ENCODE results near the gene GCC1.

GCC1 gene

DNA sequence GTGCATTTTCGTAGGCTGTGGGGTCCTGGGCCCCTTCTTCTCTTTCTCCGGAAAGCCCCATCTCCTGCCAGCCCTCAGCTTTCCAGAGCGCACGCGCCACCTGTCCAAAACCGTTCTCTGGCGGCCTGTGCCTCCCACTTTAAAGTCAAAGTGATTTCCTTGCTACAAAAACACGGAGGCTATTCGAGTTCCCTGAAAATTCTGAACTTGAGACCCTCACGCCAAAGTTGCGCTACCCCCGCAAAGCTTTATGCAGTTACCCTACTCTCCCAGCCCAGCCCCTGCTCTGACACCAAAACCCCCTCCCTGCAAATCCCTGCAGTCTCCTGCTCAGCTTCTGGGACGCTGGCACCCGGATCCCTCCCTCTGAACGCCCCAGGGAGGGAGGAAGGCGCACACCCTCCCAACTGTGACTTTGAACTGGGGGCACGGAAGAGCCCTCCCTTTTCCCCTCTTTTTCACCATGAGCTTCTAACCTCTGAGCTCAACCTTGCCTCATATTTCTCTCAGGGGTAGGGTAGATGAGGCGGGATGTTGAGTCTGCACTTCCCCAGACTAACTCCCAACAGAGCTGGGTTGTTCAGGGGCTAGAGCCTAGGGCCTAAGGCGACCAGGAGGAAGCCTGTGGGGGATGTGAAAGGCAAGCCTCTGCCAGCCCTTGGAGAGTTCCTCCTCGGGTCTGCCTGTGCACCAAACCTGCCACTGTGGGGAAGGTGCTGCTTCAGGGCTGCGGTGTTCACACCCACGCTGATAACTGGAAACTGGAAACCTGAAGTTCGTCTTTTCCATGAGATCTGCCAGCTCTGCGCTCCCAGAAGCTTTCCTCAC is 35.2 kb upstream of the GCC1 start:
- Mint-ChIP-seq H3K9me3 (peaks cover 8% of the 10 kb centered on the region), H3K36me3 (ENCODE audit: low read depth) (no peaks in the 10 kb centered on the region), H3K27me3 (ENCODE audit: low read depth, poor library complexity) (peaks cover 91% of the 10 kb centered on the region), H3K4me3 (peak overlapping the region; percentile 77), H3K27ac (no peak overlapping the region), H3K4me1 (peaks cover 23% of the 10 kb centered on the region)
- TF ChIP-seq, protein P1, sequence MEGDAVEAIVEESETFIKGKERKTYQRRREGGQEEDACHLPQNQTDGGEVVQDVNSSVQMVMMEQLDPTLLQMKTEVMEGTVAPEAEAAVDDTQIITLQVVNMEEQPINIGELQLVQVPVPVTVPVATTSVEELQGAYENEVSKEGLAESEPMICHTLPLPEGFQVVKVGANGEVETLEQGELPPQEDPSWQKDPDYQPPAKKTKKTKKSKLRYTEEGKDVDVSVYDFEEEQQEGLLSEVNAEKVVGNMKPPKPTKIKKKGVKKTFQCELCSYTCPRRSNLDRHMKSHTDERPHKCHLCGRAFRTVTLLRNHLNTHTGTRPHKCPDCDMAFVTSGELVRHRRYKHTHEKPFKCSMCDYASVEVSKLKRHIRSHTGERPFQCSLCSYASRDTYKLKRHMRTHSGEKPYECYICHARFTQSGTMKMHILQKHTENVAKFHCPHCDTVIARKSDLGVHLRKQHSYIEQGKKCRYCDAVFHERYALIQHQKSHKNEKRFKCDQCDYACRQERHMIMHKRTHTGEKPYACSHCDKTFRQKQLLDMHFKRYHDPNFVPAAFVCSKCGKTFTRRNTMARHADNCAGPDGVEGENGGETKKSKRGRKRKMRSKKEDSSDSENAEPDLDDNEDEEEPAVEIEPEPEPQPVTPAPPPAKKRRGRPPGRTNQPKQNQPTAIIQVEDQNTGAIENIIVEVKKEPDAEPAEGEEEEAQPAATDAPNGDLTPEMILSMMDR (IDR thresholded peaks at IDR 0.05): no peak
- DNase-seq: peak; percentile 16

DNA sequence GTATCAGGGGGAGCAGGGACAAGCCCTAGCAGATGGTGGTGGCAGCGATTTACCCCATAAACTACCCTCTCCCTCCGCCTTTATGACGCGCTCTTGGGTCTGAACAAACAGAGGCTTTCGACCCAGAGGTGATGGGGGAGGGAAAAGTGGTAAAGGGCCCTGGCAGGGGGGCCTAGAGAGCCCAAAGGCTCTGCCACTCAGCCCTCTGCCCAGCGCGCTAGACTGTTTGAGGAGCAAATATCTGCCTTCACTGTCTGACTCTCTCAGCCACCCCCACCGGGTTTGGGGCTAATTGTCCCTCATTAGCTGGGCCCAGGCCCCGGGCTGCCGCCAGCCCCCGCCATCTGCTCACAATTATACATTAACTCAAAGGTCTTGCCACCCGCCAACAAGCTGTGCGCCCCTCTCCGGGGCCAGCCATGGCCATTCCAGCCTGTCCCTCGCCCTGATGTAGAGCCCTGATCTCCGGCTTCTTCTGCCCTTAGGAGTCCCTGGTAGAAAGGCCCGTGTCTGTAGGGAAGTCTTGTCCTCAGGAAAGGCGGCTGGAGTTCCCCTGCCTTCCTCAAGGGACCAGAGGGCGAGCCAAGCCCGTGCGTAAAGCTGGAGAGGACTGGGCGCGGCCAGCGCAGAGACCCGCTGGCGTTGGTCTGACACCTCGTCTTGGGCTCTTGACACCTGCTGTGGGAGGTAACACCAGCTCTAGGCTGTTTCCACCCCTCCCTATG is 34.4 kb upstream of the GCC1 start:
- Mint-ChIP-seq H3K4me3 (peak overlapping the region; percentile 77), H3K27ac (no peak overlapping the region), H3K27me3 (ENCODE audit: low read depth, poor library complexity) (peaks cover 92% of the 10 kb centered on the region), H3K4me1 (peaks cover 23% of the 10 kb centered on the region), H3K36me3 (ENCODE audit: low read depth) (no peaks in the 10 kb centered on the region), H3K9me3 (peaks cover 7% of the 10 kb centered on the region)
- TF ChIP-seq, protein P1 (IDR thresholded peaks at IDR 0.05): no peak
- DNase-seq: peak; percentile 14

DNA sequence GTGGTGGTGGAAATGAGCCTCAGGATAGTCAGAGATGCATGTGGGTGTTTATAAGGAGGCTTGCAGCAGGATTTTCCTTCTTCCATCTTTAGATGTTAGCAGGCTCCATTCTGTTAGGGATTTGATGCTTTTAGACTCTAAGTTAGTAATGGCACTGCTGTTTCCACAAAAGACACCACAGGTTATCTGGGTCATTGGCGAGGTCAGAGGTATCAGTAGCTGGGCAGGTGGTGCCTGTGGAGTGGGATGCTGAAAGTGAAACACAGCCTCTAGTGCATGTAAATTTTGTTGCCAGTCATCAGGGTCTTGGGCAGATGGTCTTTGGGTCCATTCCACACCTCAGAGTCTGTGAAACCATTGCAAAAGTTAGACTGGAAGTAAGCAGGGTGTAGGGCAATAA is 33.4 kb upstream of the GCC1 start:
- TF ChIP-seq, protein P1 (IDR thresholded peaks at IDR 0.05): no peak
- H3K27me3 Mint-ChIP-seq (ENCODE audit: low read depth, poor library complexity): peaks cover 95% of the 10 kb centered on the region

DNA sequence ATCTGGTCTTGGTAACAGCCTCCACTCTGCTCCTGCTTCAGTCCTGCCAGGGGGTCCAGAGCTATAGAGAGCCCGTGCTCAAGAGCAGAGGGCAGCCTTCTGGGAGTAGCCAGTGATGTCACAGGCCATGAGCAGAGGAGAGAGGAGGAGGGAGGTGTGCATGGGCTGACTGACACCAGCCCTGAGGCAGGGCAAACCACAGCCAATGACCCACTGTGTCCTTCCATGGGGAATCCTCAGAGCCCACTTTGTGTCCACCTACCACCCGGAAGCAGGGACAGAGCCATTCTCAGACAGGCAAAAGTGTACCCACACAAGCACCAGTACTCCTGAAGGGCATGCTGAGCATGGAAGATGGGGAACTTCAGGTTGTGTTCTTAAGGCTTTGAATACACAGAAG is 32.6 kb upstream of the GCC1 start, which contains the start of gene PAX4:
Gene PAX4 (minus strand): TSS at position 101 of the 400 bp plus-strand sequence. CDS start 2,214 bp downstream, outside the sequence.
- Mint-ChIP-seq H3K4me1 (peaks cover 23% of the 10 kb centered on the region), H3K9me3 (no peaks in the 10 kb centered on the region), H3K27me3 (ENCODE audit: low read depth, poor library complexity) (peaks cover 98% of the 10 kb centered on the region), H3K4me3 (no peak within 1 kb of the TSS), H3K27ac (no peak within 1 kb of the TSS), H3K36me3 (ENCODE audit: low read depth) (no peaks in the 10 kb centered on the region)
- DNase-seq: no peak
- TF ChIP-seq, protein P1 (IDR thresholded peaks at IDR 0.05): no peak

More for the DNA sequence above, 33.4 kb upstream of the GCC1 start:
- H3K4me1 Mint-ChIP-seq: peaks cover 23% of the 10 kb centered on the region
- no peak overlapping the region for H3K27ac Mint-ChIP-seq
- H3K4me3 Mint-ChIP-seq: no peak overlapping the region
- no peaks in the 10 kb centered on the region for H3K9me3 Mint-ChIP-seq
- DNase-seq: no peak
- no peaks in the 10 kb centered on the region for H3K36me3 Mint-ChIP-seq (ENCODE audit: low read depth)

DNA sequence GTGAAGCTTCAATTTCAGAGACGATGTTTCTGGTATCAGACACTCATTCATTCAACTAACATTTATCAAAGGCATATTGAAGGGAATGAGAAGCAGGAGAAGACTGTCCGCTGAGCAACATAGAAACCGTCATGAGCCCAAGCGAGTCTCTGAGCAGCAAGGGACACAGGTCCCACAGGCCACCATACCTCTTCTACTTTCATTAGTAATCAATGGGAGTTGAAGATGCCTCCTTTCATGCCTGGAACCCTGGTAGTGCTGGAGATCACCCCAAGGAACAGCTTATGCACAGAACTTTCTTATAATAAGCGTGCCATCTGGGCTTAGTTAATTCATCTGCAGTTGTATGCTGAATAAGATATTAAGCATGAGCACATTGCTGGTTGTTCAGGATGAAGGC is 31.3 kb upstream of the GCC1 start:
- peaks cover 92% of the 10 kb centered on the region for H3K27me3 Mint-ChIP-seq (ENCODE audit: low read depth, poor library complexity)
- peaks cover 23% of the 10 kb centered on the region for H3K4me1 Mint-ChIP-seq
- H3K27ac Mint-ChIP-seq: no peak overlapping the region
- no peaks in the 10 kb centered on the region for H3K36me3 Mint-ChIP-seq (ENCODE audit: low read depth)
- DNase-seq: no peak
- TF ChIP-seq, protein P1 (IDR thresholded peaks at IDR 0.05): no peak
- no peaks in the 10 kb centered on the region for H3K9me3 Mint-ChIP-seq
- H3K4me3 Mint-ChIP-seq: no peak overlapping the region

Measured in nephron progenitor cell (in vitro differentiated cells).